HCT116 (cell line): ENCODE measurements around the gene MCEMP1. TPM values are rescaled to one million over a fixed set of nuclear protein-coding genes. Genes with fewer than 3 reads are reported as not detected.

ENCODE experiments used
- ATAC-seq: fragments of 200-7000 bp; cut with Tn5 transposase; 2 replicates; pipeline ENCODE4 v1.9.1; 2020; ENCODE audit warnings: mild to moderate bottlenecking, moderate library complexity
- BruUV-seq: library from RNA; stranded (reverse); fragments of 400-500 nt; replicated peaks from 2 replicates; lab custom pipeline; 2021; lab: Mats Ljungman, UMichigan
- CTCF ChIA-PET: fragments of 300-600 bp; sonication (Branson Sonifier 250); formaldehyde crosslinking; loops from one replicate; lab custom pipeline; 2021; ENCODE audit warnings: antibody characterized with exemption; lab: Charles Lee
- POLR2A ChIA-PET: fragments of 300-600, 350-600 bp; sonication (Branson Sonifier 250); formaldehyde crosslinking; loops from one replicate; lab custom pipeline; 2021; ENCODE audit warnings: antibody characterized with exemption; lab: Charles Lee
- RAD21 ChIA-PET, 2 experiments: fragments of 300-600 bp; sonication (Branson Sonifier 250); formaldehyde crosslinking; loops; one replicate each; lab custom pipeline; 2023; ENCODE audit warnings: low total read pairs in 2 of 2; ENCODE audit not compliant: uncharacterized antibody in 2 of 2, unreplicated experiment in 2 of 2, low non-redundant PET in 1 of 2; lab: Charles Lee
- DNase-seq: peaks from one replicate; pipeline ENCODE4 v3.0.0-alpha.2; 2010; ENCODE audit warnings: low read depth, low spot score
- H2AFZ ChIP-seq: fragments of 200-600 bp; shearing (Covaris generic), sonication (generic); 2 replicates; pipeline ENCODE4 v1.6.1; 2017; ENCODE audit warnings: low read depth, mixed run types, mixed read lengths, antibody characterized with exemption, low read length; ENCODE audit not compliant: poor library complexity, severe bottlenecking
- H3K27ac ChIP-seq: 2 replicates; pipeline ENCODE4 v1.5.1; 2012; ENCODE audit warnings: low read depth, low read length
- H3K27me3 ChIP-seq: fragments of 200-600 bp; sonication (generic); 2 replicates; pipeline ENCODE4 v1.6.1; 2016; ENCODE audit warnings: mixed run types, low read length, mixed read lengths; ENCODE audit not compliant: insufficient read depth
- H3K36me3 ChIP-seq, 2 experiments: fragments of 200-500 bp in 1 of 2; fragments of 200-600 bp in 1 of 2; sonication (Bioruptor generic) in 1 of 2; sonication (generic) in 1 of 2; 2 replicates each; pipeline versions ENCODE4 v1.5.1 to v1.6.1; 2014 to 2016; ENCODE audit warnings: low read length in 2 of 2, inconsistent platforms in 1 of 2, mixed read lengths in 1 of 2, mixed run types in 1 of 2; ENCODE audit not compliant: insufficient read depth in 2 of 2, control insufficient read depth in 1 of 2
- H3K4me1 ChIP-seq, 2 experiments: fragments of 200-600 bp in 1 of 2; sonication (generic) in 1 of 2; 2 replicates each; pipeline versions ENCODE4 v1.5.1 to v1.6.1; 2012 to 2017; ENCODE audit warnings: low read length in 2 of 2, inconsistent platforms in 1 of 2, mild to moderate bottlenecking in 1 of 2, mixed read lengths in 1 of 2, mixed run types in 1 of 2, moderate library complexity in 1 of 2; ENCODE audit not compliant: insufficient read depth in 2 of 2, control insufficient read depth in 1 of 2
- H3K4me2 ChIP-seq: fragments of 200-600 bp; sonication (generic); 2 replicates; pipeline ENCODE4 v1.6.1; 2017; ENCODE audit warnings: mixed run types, low read length, mixed read lengths
- H3K4me3 ChIP-seq, 2 experiments: fragments of 200-600 bp in 1 of 2; sonication (generic) in 1 of 2; replicated peaks in 1 of 2; 2 replicates each; pipeline ENCODE4 v1.5.1; 2011 to 2016; ENCODE audit warnings: low read length in 2 of 2, control low read depth in 1 of 2, low read depth in 1 of 2, mild to moderate bottlenecking in 1 of 2, mixed read lengths in 1 of 2, mixed run types in 1 of 2
- H3K79me2 ChIP-seq: fragments of 200-600 bp; sonication (generic); 2 replicates; pipeline ENCODE4 v1.6.1; 2017; ENCODE audit warnings: mild to moderate bottlenecking, mixed run types, low read length, moderate library complexity, mixed read lengths; ENCODE audit not compliant: insufficient read depth
- H3K9ac ChIP-seq: fragments of 200-600 bp; sonication (generic); 2 replicates; pipeline ENCODE4 v1.6.1; 2016; ENCODE audit warnings: low read length, mixed read lengths
- H3K9me2 ChIP-seq: fragments of 200-600 bp; sonication (generic), shearing (Covaris generic); 2 replicates; pipeline ENCODE4 v1.6.1; 2017; ENCODE audit warnings: mixed run types, mild to moderate bottlenecking, moderate library complexity; ENCODE audit not compliant: insufficient read depth
- H3K9me3 ChIP-seq, 2 experiments: fragments of 200-500 bp in 1 of 2; fragments of 200-600 bp in 1 of 2; sonication (Bioruptor generic) in 1 of 2; sonication (generic) in 1 of 2; 2 replicates each; pipeline ENCODE4 v1.6.1; 2014 to 2017; ENCODE audit warnings: low read length in 2 of 2, mixed read lengths in 2 of 2, inconsistent platforms in 1 of 2, low read depth in 1 of 2, mild to moderate bottlenecking in 1 of 2, mixed run types in 1 of 2, moderate library complexity in 1 of 2; ENCODE audit not compliant: control insufficient read depth in 1 of 2, insufficient read depth in 1 of 2
- H4K20me1 ChIP-seq: fragments of 200-600 bp; sonication (generic), shearing (Covaris generic); 2 replicates; pipeline ENCODE4 v1.6.1; 2017; ENCODE audit warnings: mixed run types, mild to moderate bottlenecking, moderate library complexity; ENCODE audit not compliant: insufficient read depth
- CBX3 ChIP-seq: IDR thresholded peaks from 2 replicates; pipeline ENCODE4 v1.6.1; 2012; ENCODE audit warnings: low read depth
- EGR1 ChIP-seq: IDR thresholded peaks from 2 replicates; pipeline ENCODE4 v1.6.1; 2012; ENCODE audit warnings: low read depth
- ELF1 ChIP-seq: IDR thresholded peaks from 2 replicates; pipeline ENCODE4 v1.6.1; 2012; ENCODE audit warnings: low read depth, borderline replicate concordance
- EZH2 ChIP-seq: fragments of 200-600 bp; sonication (generic); IDR thresholded peaks from 2 replicates; pipeline ENCODE4 v1.6.1; 2017; ENCODE audit warnings: antibody characterized with exemption, mixed run types
- MAX ChIP-seq: IDR thresholded peaks from 2 replicates; pipeline ENCODE4 v1.6.1; 2012
- RAD21 ChIP-seq: IDR thresholded peaks from 2 replicates; pipeline ENCODE4 v1.6.1; 2012; ENCODE audit warnings: low read depth, mild to moderate bottlenecking
- TCF7L2 ChIP-seq: IDR thresholded peaks from 2 replicates; pipeline ENCODE4 v1.7.0; 2011; ENCODE audit warnings: borderline replicate concordance, inconsistent platforms; ENCODE audit not compliant: insufficient read depth, insufficient read length; ENCODE audit errors: extremely low read depth
- YY1 ChIP-seq: IDR thresholded peaks from 2 replicates; pipeline ENCODE4 v1.6.1; 2011; ENCODE audit warnings: low read length, low read depth, moderate library complexity, mild to moderate bottlenecking; ENCODE audit not compliant: insufficient replicate concordance; ENCODE audit errors: extremely low read depth
- ZFX ChIP-seq: fragments of 450-650 bp; IDR thresholded peaks from 2 replicates; pipeline ENCODE4 v1.6.1; 2017
- ZNF274 ChIP-seq: fragments of 200-500 bp; sonication (Bioruptor generic); IDR thresholded peaks from 2 replicates; pipeline ENCODE4 v1.6.1; 2014; ENCODE audit warnings: mild to moderate bottlenecking, low read depth, low read length, inconsistent platforms
- intact Hi-C: fragments of 100-400 bp; cut with micrococcal nuclease; formaldehyde crosslinking; loops from 2 replicates; pipeline ENCODE4 v1.10.0; 2022
- total RNA-seq: library from RNA; stranded (reverse); gene quantifications from one replicate; pipeline ENCODE4 v1.2.1, GENCODE V29; 2021; ENCODE audit not compliant: unreplicated experiment
- TF ChIP-seq, protein P1 (sequence below): IDR thresholded peaks from 2 replicates; pipeline ENCODE4 v1.6.1; 2011; ENCODE audit warnings: mild to moderate bottlenecking, low read length, moderate library complexity; ENCODE audit not compliant: insufficient replicate concordance; ENCODE audit errors: extremely low read depth
- TF ChIP-seq, protein P2 (sequence below), 3 experiments: fragments of 200-600 bp in 1 of 3; sonication (generic) in 1 of 3; IDR thresholded peaks in 2 of 3; conservative IDR thresholded peaks in 1 of 3; 2 replicates each; pipeline ENCODE4 v1.5.1; 2012 to 2017; ENCODE audit warnings: low read depth in 2 of 3, low read length in 2 of 3, antibody characterized with exemption in 1 of 3, borderline replicate concordance in 1 of 3, control low read depth in 1 of 3, mild to moderate bottlenecking in 1 of 3, mixed read lengths in 1 of 3, mixed run types in 1 of 3, moderate library complexity in 1 of 3; ENCODE audit not compliant: insufficient read depth in 1 of 3
- TF ChIP-seq, protein P3 (sequence below): IDR thresholded peaks from 2 replicates; pipeline ENCODE4 v1.6.1; 2012; ENCODE audit warnings: low read depth

The MCEMP1 gene
- total RNA-seq, 1 experiment from 2014 or later: not detected

- CTCF ChIA-PET: no interaction called here
- H3K27me3 ChIP-seq: no peaks in the 10 kb centered on the region
- H3K4me1 ChIP-seq: peaks cover 10 to 22% of the 10 kb centered on the region in 2 experiments; a peak in 3 of 4 replicates
- H2AFZ ChIP-seq: no peak within 1 kb of the TSS
- ATAC-seq (no peak), DNase-seq (no peak)
- no peaks in the 10 kb centered on the region for H4K20me1 ChIP-seq
- no peaks in the 10 kb centered on the region; a peak in 1 of 4 replicates for H3K36me3 ChIP-seq
- POLR2A ChIA-PET: interaction anchor here (2.2 kb wide), 1 partner anchor 28 kb away, joined by 4 read pairs; no protein-coding TSS in a partner anchor
- intact Hi-C loops: no loop called here
- H3K9ac ChIP-seq: no peak within 1 kb of the TSS
- H3K9me3 ChIP-seq: no peaks in the 10 kb centered on the region
- H3K9me2 ChIP-seq: no peaks in the 10 kb centered on the region
- RAD21 ChIA-PET: no interaction called here
- no peak within 1 kb of the TSS for H3K27ac ChIP-seq
- TF ChIP-seq EZH2: no peak
- TF ChIP-seq ELF1: no peak
- no peak for TF ChIP-seq EGR1
- TF ChIP-seq, protein P1, sequence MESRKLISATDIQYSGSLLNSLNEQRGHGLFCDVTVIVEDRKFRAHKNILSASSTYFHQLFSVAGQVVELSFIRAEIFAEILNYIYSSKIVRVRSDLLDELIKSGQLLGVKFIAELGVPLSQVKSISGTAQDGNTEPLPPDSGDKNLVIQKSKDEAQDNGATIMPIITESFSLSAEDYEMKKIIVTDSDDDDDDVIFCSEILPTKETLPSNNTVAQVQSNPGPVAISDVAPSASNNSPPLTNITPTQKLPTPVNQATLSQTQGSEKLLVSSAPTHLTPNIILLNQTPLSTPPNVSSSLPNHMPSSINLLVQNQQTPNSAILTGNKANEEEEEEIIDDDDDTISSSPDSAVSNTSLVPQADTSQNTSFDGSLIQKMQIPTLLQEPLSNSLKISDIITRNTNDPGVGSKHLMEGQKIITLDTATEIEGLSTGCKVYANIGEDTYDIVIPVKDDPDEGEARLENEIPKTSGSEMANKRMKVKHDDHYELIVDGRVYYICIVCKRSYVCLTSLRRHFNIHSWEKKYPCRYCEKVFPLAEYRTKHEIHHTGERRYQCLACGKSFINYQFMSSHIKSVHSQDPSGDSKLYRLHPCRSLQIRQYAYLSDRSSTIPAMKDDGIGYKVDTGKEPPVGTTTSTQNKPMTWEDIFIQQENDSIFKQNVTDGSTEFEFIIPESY: no peak
- no peak for TF ChIP-seq YY1
- TF ChIP-seq CBX3: no peak
- no peak for TF ChIP-seq TCF7L2
- TF ChIP-seq, protein P2, sequence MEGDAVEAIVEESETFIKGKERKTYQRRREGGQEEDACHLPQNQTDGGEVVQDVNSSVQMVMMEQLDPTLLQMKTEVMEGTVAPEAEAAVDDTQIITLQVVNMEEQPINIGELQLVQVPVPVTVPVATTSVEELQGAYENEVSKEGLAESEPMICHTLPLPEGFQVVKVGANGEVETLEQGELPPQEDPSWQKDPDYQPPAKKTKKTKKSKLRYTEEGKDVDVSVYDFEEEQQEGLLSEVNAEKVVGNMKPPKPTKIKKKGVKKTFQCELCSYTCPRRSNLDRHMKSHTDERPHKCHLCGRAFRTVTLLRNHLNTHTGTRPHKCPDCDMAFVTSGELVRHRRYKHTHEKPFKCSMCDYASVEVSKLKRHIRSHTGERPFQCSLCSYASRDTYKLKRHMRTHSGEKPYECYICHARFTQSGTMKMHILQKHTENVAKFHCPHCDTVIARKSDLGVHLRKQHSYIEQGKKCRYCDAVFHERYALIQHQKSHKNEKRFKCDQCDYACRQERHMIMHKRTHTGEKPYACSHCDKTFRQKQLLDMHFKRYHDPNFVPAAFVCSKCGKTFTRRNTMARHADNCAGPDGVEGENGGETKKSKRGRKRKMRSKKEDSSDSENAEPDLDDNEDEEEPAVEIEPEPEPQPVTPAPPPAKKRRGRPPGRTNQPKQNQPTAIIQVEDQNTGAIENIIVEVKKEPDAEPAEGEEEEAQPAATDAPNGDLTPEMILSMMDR (IDR thresholded peaks at IDR 0.05 in 2 of 3, conservative IDR thresholded peaks at IDR 0.05 in 1 of 3; ENCODE audit: borderline replicate concordance in 1 of 3, insufficient read depth in 1 of 3, low read depth in 2 of 3, low read length in 2 of 3): no peak
- no peak for TF ChIP-seq ZNF274
- TF ChIP-seq MAX: no peak
- TF ChIP-seq RAD21: no peak
- no peak for TF ChIP-seq ZFX
- TF ChIP-seq, protein P3, sequence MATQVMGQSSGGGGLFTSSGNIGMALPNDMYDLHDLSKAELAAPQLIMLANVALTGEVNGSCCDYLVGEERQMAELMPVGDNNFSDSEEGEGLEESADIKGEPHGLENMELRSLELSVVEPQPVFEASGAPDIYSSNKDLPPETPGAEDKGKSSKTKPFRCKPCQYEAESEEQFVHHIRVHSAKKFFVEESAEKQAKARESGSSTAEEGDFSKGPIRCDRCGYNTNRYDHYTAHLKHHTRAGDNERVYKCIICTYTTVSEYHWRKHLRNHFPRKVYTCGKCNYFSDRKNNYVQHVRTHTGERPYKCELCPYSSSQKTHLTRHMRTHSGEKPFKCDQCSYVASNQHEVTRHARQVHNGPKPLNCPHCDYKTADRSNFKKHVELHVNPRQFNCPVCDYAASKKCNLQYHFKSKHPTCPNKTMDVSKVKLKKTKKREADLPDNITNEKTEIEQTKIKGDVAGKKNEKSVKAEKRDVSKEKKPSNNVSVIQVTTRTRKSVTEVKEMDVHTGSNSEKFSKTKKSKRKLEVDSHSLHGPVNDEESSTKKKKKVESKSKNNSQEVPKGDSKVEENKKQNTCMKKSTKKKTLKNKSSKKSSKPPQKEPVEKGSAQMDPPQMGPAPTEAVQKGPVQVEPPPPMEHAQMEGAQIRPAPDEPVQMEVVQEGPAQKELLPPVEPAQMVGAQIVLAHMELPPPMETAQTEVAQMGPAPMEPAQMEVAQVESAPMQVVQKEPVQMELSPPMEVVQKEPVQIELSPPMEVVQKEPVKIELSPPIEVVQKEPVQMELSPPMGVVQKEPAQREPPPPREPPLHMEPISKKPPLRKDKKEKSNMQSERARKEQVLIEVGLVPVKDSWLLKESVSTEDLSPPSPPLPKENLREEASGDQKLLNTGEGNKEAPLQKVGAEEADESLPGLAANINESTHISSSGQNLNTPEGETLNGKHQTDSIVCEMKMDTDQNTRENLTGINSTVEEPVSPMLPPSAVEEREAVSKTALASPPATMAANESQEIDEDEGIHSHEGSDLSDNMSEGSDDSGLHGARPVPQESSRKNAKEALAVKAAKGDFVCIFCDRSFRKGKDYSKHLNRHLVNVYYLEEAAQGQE: no peak
- no peak within 1 kb of the TSS for H3K4me2 ChIP-seq
- BruUV-seq: no TSS peak
- H3K4me3 ChIP-seq: no peak within 1 kb of the TSS
- peaks cover 48% of the 10 kb centered on the region for H3K79me2 ChIP-seq
These were observed 43.2 kb upstream of the MCEMP1 start, which contains the start of gene PCP2 for GRCh38 chr19:7633698-7634097. TSS of gene PCP2 (minus strand) at chr19:7633719. CDS start at chr19:7633457, 262 bp downstream.
